NCI-H1092 (cell line): Measurements from ENCODE around the gene SEPTIN14.
"Not testable (repeated sequence)": the region's sequence is repeated elsewhere in the genome, so short reads cannot be mapped to it uniquely, and the experiment has no call there.

Experiments used
- DNase-seq: peaks from one replicate; lab custom pipeline; 2025; lab: John Stamatoyannopoulos, UW

The SEPTIN14 gene

DNA sequence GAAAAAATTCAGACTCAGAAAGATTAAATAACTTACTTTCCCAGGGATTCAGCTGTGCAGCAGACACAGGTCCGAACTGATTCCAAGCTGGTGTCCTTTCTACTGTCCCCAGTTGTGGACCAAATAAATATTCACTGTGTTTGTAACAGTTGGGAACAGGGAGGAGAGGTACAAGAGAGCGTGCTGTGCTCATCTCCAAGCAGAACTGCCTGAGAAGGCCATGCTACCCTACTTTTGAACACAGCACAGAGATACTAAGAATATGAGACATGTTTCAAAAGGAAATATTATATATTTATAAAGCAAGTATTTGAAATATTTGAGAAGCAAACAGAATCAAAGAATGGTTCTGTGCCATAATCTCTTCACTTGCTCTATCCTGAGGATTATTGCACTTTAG lies at the start of gene SEPTIN14:
SEPTIN14 (minus strand) TSS at position 101 of the 400 bp plus-strand sequence. CDS start 756 bp downstream, outside the sequence.
- not testable (repeated sequence) for DNase-seq

DNA sequence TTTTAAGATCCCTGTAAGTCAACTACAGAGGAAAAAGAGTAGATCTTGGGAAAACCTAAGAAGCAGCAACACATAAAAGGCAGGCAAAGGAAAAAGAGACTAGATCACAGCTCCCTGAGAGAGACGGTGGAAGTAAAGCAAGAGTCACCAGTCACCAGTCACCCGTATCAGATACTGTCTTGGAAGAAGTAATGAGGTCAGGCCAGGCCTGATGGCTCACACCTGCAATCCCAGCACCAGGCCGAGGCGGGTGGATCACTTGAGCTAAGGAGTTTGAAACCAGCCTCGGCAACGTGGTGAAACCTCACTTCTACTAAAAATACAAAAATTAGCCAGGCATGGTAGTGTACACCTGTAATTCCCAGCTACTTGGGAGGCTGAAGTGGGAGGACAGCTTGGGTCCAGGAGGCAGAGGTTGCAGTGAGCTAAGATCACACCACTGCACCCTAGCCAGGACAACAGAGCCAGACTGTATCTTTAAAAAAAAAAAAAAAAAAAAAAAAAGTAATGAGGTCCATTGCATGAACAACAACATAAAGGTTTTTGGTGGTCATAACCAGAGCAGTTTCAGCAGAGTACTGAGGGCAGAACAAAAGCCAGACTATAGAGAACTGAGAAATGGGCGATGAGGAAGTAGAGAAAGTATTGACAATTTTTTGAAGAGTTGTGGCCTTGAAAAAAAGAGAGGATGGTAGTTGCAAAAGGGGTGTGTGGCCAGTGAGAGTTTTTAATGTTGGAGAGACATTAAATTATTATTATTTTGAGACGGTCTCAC lies 41.6 kb upstream of the SEPTIN14 start:
- no peak for DNase-seq

DNA sequence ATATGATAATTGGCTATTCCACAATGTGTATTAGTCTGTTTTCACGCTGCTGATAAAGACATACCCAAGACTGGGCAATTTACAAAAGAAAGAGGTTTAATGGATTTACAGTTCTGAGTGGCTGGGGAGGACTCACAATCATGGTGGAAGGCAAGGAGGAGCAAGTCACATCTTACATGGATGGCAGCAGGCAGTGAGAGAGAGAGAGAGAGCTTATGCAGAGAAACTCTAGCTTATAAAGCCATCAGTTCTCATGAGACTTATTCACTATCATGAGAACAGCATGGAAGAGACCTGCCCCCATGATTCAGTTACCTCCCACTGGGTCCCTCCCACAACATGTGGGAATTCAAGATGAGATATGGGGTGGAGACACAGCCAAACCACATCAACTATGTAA lies 38.5 kb upstream of the SEPTIN14 start:
- DNase-seq, result not testable (repeated sequence)

DNA sequence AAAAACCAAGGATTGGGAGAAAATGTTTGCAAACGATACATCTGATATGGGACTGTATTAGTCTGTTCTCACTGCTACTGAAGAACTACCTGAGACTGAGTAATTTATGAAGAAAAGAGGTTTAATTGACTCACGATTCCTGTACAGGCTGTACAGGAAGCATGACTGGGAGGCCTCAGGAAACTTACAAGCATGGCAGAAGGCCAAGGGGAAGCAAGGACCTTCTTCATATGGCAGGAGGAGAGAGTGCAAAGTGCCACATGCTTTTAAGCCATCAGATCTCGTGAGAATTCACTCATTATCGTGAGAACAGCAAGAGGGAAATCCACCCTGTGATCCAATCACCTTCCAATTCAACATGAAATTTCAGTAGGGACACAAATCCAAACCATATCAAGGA lies 35.7 kb upstream of the SEPTIN14 start:
- no peak for DNase-seq

DNA sequence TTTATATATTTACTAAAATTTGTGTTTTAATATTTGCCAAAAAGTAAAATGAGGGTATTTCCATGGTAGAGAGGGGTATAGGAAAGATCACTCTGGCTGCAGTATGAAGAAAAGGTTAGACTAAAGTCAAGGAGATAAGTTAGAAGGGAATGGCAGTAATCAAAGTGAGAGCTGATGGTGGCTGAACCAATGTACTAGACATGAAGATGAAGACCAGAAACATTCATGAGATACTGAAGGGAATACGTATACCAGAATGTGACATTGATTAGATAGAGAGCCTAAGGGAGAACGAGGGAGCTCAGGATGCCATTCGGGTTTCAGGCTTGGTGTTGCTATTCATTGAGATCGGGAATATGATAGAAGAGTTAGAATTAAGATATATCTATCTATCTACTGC lies 32.5 kb upstream of the SEPTIN14 start:
- no peak for DNase-seq

DNA sequence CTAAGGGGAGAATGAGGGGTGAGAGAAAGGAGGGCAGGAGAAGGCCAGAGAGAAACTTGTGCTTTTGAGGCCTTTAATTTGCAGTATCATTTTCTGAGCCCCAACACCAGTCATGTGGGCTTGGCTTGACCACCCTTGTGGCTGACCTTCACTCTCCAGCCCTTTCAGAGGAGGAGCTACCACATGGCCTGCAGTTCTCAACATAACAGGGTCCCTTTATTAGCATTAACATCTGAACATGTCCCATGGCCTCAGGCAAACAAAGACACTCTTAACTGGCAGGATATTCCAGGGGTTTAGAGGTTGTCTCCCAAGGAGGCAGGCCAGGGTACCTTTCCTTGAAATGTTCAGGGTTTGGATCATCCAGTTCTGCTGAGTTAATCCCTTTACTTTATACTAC lies 31.4 kb upstream of the SEPTIN14 start:
- DNase-seq, result no peak

DNA sequence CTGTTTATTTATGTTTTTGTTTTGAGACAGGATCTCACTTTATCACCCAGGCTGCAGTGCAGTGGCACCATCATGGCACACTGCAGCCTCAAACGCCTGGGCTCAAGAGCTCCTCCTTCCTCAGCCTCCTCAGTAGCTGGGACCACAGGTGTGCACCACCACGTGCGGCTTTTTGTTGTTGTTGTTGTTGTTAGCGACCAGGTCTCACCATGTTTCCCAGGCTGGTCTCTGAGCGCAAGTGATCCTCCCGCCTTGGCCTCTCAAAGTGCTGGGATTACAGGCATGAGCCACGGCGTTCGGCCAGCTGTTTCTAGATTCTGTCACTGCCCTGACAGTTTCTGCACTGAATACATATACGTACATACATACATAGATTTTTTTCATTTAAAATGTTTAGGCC lies 25.8 kb upstream of the SEPTIN14 start:
- DNase-seq, result not testable (repeated sequence)

DNA sequence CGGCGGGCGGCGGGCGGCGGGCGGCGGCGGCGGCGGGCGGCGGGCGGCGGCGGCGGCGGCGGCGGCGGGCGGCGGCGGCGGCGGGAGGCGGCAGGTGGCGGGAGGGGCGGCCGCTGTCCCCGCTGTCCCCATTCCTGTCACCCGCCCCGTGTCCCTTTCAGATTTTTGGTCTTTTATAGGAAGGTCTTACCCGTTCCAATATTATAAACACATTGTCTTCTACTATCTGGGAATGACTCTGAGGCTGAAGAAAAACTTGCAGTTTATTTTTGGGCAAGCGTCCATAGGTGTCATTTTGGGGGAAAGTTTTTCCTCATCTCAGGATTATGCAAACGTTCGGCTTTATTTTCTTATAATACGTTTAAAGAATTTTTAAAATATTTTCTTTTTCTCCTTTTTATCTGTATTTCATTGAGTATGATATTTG lies 25.3 kb upstream of the SEPTIN14 start:
- DNase-seq, result peak; percentile 28

DNA sequence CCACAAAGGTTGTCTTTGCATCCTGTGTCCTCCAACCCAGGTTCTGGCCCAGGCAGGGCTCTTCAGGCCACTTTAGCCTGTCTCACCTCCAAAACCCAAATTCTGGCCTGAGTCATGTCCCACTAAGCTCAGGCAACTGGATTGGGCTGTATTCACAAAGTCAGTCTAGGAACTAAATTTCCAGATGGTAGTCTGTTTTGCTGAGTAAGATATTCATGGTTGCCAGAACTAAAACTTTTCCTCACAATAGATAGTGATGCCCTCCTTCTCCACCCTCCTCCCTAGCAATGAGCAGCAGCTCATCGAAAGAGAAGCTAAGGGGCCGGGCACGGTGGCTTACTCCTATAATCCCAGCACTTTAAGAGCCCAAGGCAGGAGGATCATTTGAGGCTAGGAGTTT lies 21.8 kb upstream of the SEPTIN14 start:
- no peak for DNase-seq

DNA sequence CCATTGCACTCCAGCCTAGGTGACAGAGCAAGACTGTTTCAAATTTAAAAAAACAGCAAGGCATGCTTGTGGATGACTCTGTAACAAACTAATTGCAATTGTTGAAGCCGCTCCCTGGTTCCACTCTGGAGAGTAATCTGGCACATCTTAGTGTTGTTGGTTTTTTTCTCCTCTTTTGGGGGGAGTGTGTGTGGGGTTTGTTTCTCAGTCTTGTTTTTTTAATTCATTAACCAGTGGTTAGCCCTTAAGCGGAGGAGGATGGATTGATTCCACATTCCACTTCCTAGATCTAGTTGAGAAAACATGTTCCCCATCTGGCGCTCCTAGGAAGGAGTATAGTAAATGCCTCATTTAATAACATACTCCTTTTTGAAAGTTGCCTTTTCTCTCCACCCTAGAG lies 16.1 kb upstream of the SEPTIN14 start:
- DNase-seq, result no peak

DNA sequence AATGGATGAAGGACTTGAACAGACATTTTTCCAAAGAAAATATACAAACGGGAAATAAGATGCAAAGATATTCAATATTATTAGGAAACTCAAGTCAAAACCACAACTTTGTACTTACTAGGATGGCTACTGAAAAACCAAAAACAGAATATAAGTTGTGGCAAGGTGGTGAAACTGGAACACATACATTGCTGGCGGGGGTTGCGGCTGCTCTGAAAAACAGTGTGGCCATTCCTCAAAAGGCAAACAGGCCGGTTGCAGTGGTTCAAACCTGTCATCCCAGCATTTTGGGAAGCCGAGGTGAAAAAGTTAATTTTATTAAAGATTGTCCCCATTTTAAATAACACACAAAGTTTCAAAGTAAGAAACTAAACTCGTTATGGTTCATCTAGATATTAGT lies 14.8 kb upstream of the SEPTIN14 start:
- no peak for DNase-seq

DNA sequence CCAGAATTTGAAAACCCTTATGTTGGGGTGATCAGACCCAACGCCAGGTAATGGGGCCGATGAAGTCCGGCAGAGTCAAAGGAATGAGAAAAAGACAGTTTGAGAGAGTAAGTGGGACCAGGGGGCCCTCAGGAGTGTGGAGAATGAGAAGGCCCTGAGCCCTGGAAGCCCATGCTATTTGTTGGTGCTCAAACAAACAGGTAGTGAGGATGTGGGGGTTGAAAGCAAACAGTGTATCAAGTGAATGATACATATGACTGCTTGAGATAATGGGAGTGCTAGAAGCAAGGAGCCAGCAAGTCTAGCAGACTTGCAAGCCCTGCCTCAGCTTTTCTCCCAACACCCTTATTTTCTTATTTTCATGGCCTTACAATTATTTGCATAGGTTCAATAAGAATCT lies 11.2 kb upstream of the SEPTIN14 start:
- no peak for DNase-seq

DNA sequence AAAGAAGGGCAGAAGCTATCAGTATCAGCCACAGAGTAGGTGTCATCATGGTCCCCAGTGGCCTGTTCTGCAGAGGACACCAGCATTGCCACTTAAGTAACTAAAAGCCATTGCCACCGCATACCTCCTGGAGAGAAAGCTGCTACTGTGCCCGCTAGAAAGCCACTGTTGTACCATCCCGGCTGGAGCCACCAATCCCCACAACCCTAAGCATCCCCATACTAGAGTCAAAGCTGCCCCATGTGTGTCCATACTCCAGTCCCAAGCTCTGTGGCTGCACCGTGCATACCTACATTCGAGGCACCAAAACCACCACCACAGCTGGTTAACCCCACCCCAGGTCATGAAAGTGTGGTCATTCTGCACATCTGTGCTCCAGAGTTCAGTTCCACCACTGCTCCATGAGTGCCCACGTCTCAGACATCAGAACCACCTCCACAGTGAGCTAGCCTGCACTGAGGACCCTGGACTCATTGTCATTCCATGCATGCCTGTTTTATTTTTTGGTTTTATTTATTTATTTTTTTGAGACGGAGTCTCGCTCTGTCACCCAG lies 9.5 kb upstream of the SEPTIN14 start:
- no peak for DNase-seq

DNA sequence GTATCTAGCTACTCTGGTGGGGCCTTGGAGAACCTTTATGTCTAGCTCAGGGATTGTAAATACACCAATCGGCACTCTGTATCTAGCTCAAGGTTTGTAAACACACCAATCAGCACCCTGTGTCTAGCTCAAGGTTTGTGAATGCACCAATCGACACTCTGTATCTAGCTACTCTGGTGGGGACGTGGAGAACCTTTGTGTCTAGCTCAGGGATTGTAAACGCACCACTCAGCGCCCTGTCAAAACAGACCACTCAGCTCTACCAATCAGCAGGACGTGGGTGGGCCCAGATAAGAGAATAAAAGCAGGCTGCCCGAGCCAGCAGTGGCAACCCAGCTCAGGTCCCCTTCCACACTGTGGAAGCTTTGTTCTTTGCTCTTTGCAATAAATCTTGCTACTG lies 6.4 kb upstream of the SEPTIN14 start:
- not testable (repeated sequence) for DNase-seq

DNA sequence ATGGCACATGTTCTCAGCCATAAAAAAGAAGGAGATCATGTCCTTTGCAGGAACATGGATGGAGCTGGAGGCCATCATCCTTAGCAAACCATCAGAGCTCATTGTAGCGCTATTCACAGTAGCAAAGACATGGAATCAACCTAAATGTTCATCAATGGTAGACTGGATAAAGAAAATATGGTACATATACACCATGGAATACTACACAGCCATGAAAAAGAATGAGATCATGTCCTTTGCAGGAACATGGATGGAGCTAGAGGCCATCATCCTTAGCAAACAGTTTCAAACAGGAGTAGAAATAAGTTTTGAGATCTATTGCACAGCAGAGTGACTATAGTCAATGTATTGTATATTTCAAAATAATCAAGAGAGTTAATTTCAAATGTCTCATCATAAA lies 17.4 kb downstream of the SEPTIN14 start:
- DNase-seq, result not testable (repeated sequence)

DNA sequence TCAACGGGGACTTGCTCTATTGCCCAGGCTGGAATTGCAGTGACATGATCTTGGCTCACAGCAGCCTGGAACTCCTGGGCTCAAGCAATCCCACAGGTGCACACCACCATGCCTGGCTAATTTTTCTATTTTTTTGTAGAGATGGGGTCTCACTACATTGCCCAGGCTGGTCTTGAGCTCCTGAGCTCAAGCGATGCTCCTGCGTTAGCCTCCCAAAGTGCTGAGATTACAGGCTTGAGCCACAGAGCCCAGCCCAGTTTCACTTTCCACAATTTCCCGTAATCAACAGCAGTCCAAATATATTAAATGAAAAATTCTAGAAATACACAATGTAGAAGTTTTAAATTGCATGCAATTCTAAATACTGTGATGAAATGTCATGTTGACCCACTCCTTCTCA lies 24.0 kb downstream of the SEPTIN14 start:
- no peak for DNase-seq

DNA sequence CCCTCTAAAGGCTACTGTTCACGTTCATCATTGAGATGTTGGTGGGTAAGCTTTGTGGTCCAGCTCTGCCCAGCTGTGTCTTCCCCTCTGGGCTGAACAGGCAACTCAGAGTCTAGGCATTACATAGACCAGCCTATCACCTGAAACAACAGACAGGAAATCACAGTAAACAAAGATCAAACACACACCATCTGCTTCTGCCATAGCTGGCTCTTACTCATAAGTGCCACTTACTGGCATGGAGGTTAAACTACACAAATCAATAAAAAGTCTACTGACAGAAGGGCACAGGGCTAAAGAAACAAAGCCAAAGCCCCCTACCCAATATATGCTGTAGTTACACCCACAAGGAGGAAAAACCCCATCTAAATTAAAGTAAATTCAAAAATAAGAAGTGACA lies 35.0 kb downstream of the SEPTIN14 start:
- DNase-seq, result no peak

DNA sequence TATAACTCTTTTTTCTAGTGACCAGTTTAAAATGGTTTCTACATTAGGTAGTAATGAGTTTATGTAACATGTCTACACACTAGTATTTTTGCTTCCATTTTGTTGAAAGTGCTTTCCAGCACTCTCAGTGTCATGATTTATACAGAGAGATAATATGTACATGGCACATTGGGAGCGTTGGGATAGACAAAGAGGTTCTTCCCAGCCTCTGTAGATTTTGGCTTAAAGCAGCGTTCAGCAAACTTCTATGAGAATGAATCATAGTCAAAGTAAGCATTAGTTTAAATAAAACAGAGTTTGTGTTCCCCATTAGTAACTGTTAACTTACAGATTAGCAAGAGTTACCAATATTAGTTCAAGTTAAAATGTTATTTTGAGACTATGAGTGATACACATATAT lies 43.9 kb downstream of the SEPTIN14 start:
- no peak for DNase-seq

DNA sequence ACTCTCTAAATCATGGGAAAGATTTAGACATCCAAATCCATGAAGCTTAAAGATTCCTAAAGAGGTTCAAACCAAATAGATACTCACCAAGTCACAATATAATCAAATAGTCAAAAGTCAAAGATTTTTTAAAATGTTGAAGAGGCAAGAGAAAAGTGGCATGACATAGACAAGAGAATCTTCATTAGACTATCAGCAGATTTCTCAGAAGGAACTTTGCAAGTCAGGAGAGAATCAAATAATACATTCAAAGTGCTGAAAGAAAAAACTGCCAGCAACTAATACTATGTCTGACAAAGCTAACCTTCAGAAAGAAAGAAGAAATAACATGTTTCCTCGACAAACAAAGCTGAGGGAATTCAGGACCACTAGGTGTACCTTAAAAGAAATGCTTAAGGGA lies 65.3 kb downstream of the SEPTIN14 start:
- not testable (repeated sequence) for DNase-seq

DNA sequence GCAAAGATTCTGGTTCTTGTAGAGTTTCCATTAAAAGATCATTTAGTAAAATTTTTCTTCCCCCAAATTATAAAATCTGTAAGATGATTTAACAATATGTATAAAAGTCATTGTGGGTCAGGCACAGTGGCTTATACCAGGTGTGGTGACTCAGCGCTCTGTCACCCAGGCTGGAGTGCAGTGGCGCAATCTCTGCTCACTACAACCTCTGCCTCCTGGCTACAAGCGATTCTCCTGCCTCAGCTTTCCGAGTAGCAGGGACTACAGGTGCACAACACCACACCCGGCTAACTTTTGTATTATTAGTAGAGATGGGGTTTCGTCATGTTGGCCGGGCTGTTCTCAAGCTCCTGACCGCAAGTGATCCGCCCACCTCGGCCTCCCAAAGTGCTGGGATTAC lies 68.0 kb downstream of the SEPTIN14 start:
- DNase-seq, result no peak

DNA sequence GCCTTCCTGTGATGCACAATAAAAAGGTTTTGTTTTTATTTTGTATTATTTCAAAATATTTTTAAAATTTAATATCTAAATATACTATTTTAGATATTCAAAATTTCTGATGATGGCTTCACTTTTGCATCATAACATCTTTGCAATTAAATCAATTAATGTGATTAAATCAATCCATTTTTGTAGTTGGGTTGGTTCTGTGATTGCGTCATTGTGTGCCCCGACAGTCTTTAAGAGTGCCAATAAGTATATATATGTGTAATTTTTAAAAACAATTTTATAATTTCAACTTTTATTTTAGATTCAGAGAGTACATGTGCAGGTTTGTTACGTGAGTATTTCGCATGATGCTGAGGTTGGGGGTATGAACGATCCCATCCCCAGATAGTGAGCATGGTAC lies 70.5 kb downstream of the SEPTIN14 start:
- DNase-seq, result no peak

DNA sequence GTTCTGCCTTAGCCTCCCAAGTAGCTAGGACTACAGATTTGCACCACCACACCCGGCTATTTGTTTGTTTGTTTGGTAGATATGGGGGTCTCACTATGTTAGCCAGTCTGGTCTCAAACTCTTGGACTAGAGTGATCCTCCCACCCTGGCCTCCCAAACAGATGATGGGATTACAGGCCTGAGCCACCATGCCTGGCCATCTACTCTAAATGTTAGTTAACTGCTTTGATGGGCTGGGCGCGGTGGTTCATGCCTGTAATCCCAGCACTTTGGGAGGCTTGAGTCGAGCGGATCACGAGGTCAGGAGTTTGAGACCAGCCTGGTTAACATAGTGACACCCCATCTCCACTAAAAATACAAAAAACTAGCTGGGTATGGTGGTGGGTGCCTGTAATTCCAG lies 74.8 kb downstream of the SEPTIN14 start:
- DNase-seq, result no peak

DNA sequence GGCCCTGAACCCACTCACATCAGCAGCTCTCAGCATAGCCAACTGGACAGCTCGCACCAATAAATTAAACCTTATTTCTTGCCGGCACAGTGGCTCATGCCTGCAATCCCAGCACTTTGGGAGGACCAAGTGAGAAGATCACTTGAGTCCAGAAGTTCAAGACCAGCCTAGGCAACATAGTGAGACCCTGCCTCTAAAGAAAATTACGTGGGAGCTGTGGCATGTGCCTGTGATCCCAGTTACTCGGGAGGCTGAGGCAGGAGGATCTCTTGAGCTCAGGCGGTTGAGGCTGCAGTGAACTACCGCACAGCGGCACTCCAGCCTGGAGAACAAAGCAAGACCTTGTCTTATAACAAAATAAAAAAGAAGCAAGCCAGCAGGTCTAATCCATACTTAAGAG lies 75.7 kb downstream of the SEPTIN14 start:
- no peak for DNase-seq

DNA sequence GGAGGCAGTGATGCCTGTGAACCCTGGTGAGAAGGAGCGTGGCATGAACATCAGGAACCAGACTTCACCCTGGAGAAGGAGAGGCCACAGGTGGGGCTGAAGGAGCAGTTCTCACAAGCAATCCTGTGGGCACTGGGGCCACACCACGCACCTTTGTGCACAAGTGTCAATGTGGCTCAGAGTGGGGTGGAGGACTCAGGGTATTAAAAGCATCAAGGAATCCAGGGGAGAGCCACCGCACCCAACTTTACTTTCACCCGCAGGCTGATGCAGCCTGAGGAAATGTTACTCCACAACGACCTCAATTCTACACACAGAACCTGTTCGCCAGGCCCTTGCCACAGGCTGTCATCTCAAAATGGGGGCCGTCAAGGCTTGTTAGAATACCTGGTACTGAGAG lies 77.1 kb downstream of the SEPTIN14 start:
- not testable (repeated sequence) for DNase-seq
